K562 (cell line): ENCODE results near the gene KCNG3. TPM values are rescaled to one million over a fixed set of nuclear protein-coding genes. Genes with fewer than 3 reads are reported as not detected.

Experiments used
- ATAC-seq: fragments of 200-7000 bp; cut with Tn5 transposase; 3 replicates; pipeline ENCODE4 v1.9.1; 2020; ENCODE audit warnings: moderate library complexity
- BruUV-seq: library from RNA; stranded (reverse); fragments of 400-500 nt; replicated peaks from 2 replicates; lab custom pipeline; 2021; lab: Mats Ljungman, UMichigan
- CTCF ChIA-PET: fragments of 300-600 bp; formaldehyde crosslinking; extraction: SDS; loops from one replicate; lab custom pipeline; 2021; ENCODE audit warnings: low intra/inter-chr PET ratio; lab: Yijun Ruan, JAX
- POLR2A ChIA-PET: fragments of 300-600, 350-650 bp; sonication (Branson Sonifier 250); formaldehyde crosslinking; extraction: SDS; loops from one replicate; lab custom pipeline; 2021; ENCODE audit warnings: antibody characterized with exemption, inconsistent platforms; lab: Yijun Ruan, JAX
- DNase-seq, 4 experiments: peaks; one replicate each; pipeline versions ENCODE4 v3.0.0 to v3.0.0-alpha.2; 2011 to 2018; ENCODE audit warnings: low spot score in 3 of 4, mixed read lengths in 3 of 4; ENCODE audit errors: extremely low read depth in 1 of 4
- FAIRE-seq: peaks from 2 replicates; lab custom pipeline; 2011; peaks lifted over from hg19 to GRCh38; lab: Jason Lieb, UNC
- H2AFZ ChIP-seq: 2 replicates; pipeline ENCODE4 v1.6.0; 2011; ENCODE audit warnings: low read depth, low read length, control low read depth, inconsistent platforms
- H3K27ac ChIP-seq: fragments of 200-600 bp; 3 replicates; pipeline ENCODE4 v1.8.0; 2011; ENCODE audit warnings: low read depth, mild to moderate bottlenecking, control low read depth, inconsistent platforms, low read length, moderate library complexity, mixed read lengths; ENCODE audit errors: extremely low read depth
- H3K27me3 ChIP-seq, 2 experiments: fragments of 300-600 bp in 1 of 2; 2 replicates in 1 of 2; 3 replicates in 1 of 2; pipeline versions ENCODE4 v1.6.0 to v1.8.0; 2011; ENCODE audit warnings: inconsistent platforms in 2 of 2, low read length in 2 of 2, mild to moderate bottlenecking in 1 of 2, mixed read lengths in 1 of 2, moderate library complexity in 1 of 2; ENCODE audit not compliant: control insufficient read depth in 2 of 2, insufficient read depth in 2 of 2
- H3K36me3 ChIP-seq: fragments of 300-600 bp; 3 replicates; pipeline ENCODE4 v1.8.0; 2011; ENCODE audit warnings: mild to moderate bottlenecking, low read length, inconsistent platforms; ENCODE audit not compliant: control insufficient read depth, insufficient read depth
- H3K4me1 ChIP-seq, 2 experiments: fragments of 200-600 bp in 1 of 2; replicated peaks in 1 of 2; 2 replicates in 1 of 2; 3 replicates in 1 of 2; pipeline versions ENCODE4 v1.5.1 to v1.8.0; 2011; ENCODE audit warnings: inconsistent platforms in 2 of 2, low read length in 2 of 2, mild to moderate bottlenecking in 1 of 2, mixed read lengths in 1 of 2, moderate library complexity in 1 of 2; ENCODE audit not compliant: control insufficient read depth in 2 of 2, insufficient read depth in 2 of 2
- H3K4me2 ChIP-seq: 2 replicates; pipeline ENCODE4 v1.6.1; 2011; ENCODE audit warnings: low read length, control low read depth, inconsistent platforms, mixed read lengths; ENCODE audit not compliant: insufficient read depth
- H3K4me3 ChIP-seq: fragments of 200-600 bp; sonication (generic), shearing (Covaris generic); 2 replicates; pipeline ENCODE4 v1.5.1; 2016; ENCODE audit warnings: control low read depth, inconsistent platforms
- H3K79me2 ChIP-seq: fragments of 200-600 bp; 3 replicates; pipeline ENCODE4 v1.8.0; 2011; ENCODE audit warnings: low read length, inconsistent platforms; ENCODE audit not compliant: control insufficient read depth, insufficient read depth
- H3K9ac ChIP-seq, 2 experiments: 2 replicates each; pipeline versions ENCODE4 v1.6.0 to v1.6.1; 2011; ENCODE audit warnings: low read depth in 2 of 2, low read length in 2 of 2, control low read depth in 1 of 2, inconsistent platforms in 1 of 2, mild to moderate bottlenecking in 1 of 2, mixed read lengths in 1 of 2; ENCODE audit not compliant: insufficient read depth in 1 of 2
- H3K9me1 ChIP-seq: one replicate; pipeline ENCODE4 v1.6.0; 2011; ENCODE audit warnings: inconsistent platforms, mild to moderate bottlenecking, low read length, moderate library complexity; ENCODE audit not compliant: control insufficient read depth, insufficient read depth
- H3K9me3 ChIP-seq: replicated peaks from 2 replicates; pipeline ENCODE4 v1.5.1; 2011; ENCODE audit warnings: low read depth, low read length, inconsistent platforms; ENCODE audit not compliant: control insufficient read depth, insufficient read depth
- H4K20me1 ChIP-seq: replicated peaks from 2 replicates; pipeline ENCODE4 v1.6.1; 2011; ENCODE audit warnings: low read length, inconsistent platforms, mixed read lengths; ENCODE audit not compliant: control insufficient read depth, insufficient read depth
- CEBPB ChIP-seq: fragments of 450-650 bp; IDR thresholded peaks from 2 replicates; pipeline ENCODE4 v1.6.1; 2016; ENCODE audit warnings: missing genetic modification characterization, missing compliant biosample characterization
- ID3 ChIP-seq, 2 experiments: fragments of 250-450 bp in 1 of 2; fragments of 450-650 bp in 1 of 2; sonication (Bioruptor Pico) in 1 of 2; IDR thresholded peaks; 2 replicates each; pipeline versions ENCODE4 v1.6.1 to v1.8.0; 2016 to 2021; ENCODE audit warnings: mild to moderate bottlenecking in 2 of 2, moderate library complexity in 2 of 2, missing compliant biosample characterization in 1 of 2, missing genetic modification characterization in 1 of 2
- PHTF2 ChIP-seq: fragments of 250-450 bp; sonication (Bioruptor Pico); IDR thresholded peaks from 2 replicates; pipeline ENCODE4 v1.5.0; 2021; ENCODE audit warnings: mild to moderate bottlenecking
- POLR2G ChIP-seq: fragments of 200-400 bp; formaldehyde crosslinking; IDR thresholded peaks from 2 replicates; pipeline ENCODE4 v1.6.1; 2017; ENCODE audit warnings: low read depth, mild to moderate bottlenecking, antibody characterized with exemption, low read length, moderate library complexity
- PYGO2 ChIP-seq: fragments of 450-650 bp; IDR thresholded peaks from 2 replicates; pipeline ENCODE4 v1.6.1; 2016; ENCODE audit warnings: mild to moderate bottlenecking, missing genetic modification characterization, moderate library complexity, missing compliant biosample characterization
- TFAP4 ChIP-seq: sonication (generic); formaldehyde crosslinking; IDR thresholded peaks from 2 replicates; pipeline ENCODE4 v1.8.0; 2022; ENCODE audit warnings: missing genetic modification reagents, mild to moderate bottlenecking, moderate library complexity, borderline replicate concordance
- WGBS: fragments of 100-300 bp; shearing (Covaris generic); methylation state at CpG from one replicate; pipeline ENCODE4 v1.1.6; 2016; ENCODE audit warnings: low coverage, mixed read lengths; ENCODE audit not compliant: insufficient coverage; ENCODE audit errors: missing lambda C conversion rate; 5-methylcytosine and 5-hydroxymethylcytosine counted together
- in situ Hi-C: fragments of 300-500 bp; cut with MboI; formaldehyde crosslinking; loops from 4 replicates; pipeline ENCODE4 v1.15.0; 2018; ENCODE audit warnings: inconsistent platforms, mixed read lengths
- intact Hi-C: fragments of 100-400 bp; cut with micrococcal nuclease; formaldehyde crosslinking; loops from 2 replicates; pipeline ENCODE4 v1.14.2; 2022
- polyA plus RNA-seq, 8 experiments: library from polyadenylated mRNA; depleted of rRNA in 4 of 8; stranded (reverse) in 5 of 8; unstranded in 3 of 8; fragments of >200 nt; fragmentation: Nextera tagmentation in 2 of 8; fragmentation: Illumina TruSeq in 1 of 8; extraction: Ambion mirVana in 2 of 8; extraction: Trizol in 1 of 8; gene quantifications; 2 replicates each; pipeline versions ENCODE4 v1.2.1 to v1.2.3, GENCODE V29; 2011 to 2014; ENCODE audit warnings: inconsistent platforms in 1 of 8, missing spikeins in 1 of 8
- total RNA-seq, 7 experiments: library from RNA; depleted of rRNA in 6 of 7; stranded (reverse); fragments of >200 nt in 6 of 7; fragmentation: Illumina TruSeq in 2 of 7; extraction: Trizol in 2 of 7; gene quantifications; 2 replicates each; pipeline versions ENCODE4 v1.2.1 to v1.2.3, GENCODE V29; 2011 to 2021; ENCODE audit warnings: low replicate concordance in 1 of 7

Gene KCNG3
- total and polyA plus RNA-seq, 9 of the 15 experiments (the other 6 are each of a cell fraction or from before 2014, with no cell fraction given) = not detected

GRCh38 chr2:42495611-42496010 lies 1.8 kb upstream of the KCNG3 start:
- ATAC-seq = no peak
- H3K4me3 ChIP-seq = no peak overlapping the region
- H3K79me2 ChIP-seq = no peaks in the 10 kb centered on the region
- H3K9me3 ChIP-seq = no peaks in the 10 kb centered on the region
- CTCF ChIA-PET = interaction anchor here (1.1 to 2.0 kb wide), 3 partner anchors 168 to 363 kb away, joined by 3 to 9 read pairs (median 6); no protein-coding TSS in a partner anchor
- H3K4me1 ChIP-seq = peaks cover 0 to 17% of the 10 kb centered on the region in 2 experiments; a peak in 2 of 5 replicates
- H3K27ac ChIP-seq = no peak overlapping the region
- WGBS = 5% methylated on average over 6 of the region's 6 CpGs
- no peak for FAIRE-seq
- intact Hi-C loops (loop anchor here (1.0 to 2.0 kb wide), 2 partner anchors 168 to 275 kb away; no protein-coding TSS in a partner anchor), in situ Hi-C loops (no loop called here)
- TF ChIP-seq POLR2G (no peak), TFAP4 (no peak), PHTF2 (CRISPR knock-in tag) (no peak), ID3 (CRISPR knock-in tag; IDR thresholded peaks at IDR 0.05) (no peak), ID3 (tag; IDR thresholded peaks at IDR 0.05) (no peak), CEBPB (tag) (peak; percentile 75), PYGO2 (tag) (no peak)
- H2AFZ ChIP-seq = no peak overlapping the region
- no peak for DNase-seq
- POLR2A ChIA-PET = no interaction called here
- H3K4me2 ChIP-seq = no peak overlapping the region
- no peaks in the 10 kb centered on the region for H4K20me1 ChIP-seq
- peaks cover 11 to 19% of the 10 kb centered on the region in 2 experiments; a peak in 4 of 5 replicates for H3K27me3 ChIP-seq
- no peak overlapping the region for H3K9ac ChIP-seq
- no TSS peak for BruUV-seq
- H3K36me3 ChIP-seq = no peaks in the 10 kb centered on the region
- no peaks in the 10 kb centered on the region for H3K9me1 ChIP-seq
